Dedifferentiated amniotic fluid mesenchymal stem cell (primary cell): ENCODE measurements around the gene STK33.

Source experiments
- DNase-seq: peaks from one replicate; pipeline ENCODE4 v3.0.0-alpha.2; 2016; ENCODE audit errors: extremely low spot score

Gene STK33

DNA sequence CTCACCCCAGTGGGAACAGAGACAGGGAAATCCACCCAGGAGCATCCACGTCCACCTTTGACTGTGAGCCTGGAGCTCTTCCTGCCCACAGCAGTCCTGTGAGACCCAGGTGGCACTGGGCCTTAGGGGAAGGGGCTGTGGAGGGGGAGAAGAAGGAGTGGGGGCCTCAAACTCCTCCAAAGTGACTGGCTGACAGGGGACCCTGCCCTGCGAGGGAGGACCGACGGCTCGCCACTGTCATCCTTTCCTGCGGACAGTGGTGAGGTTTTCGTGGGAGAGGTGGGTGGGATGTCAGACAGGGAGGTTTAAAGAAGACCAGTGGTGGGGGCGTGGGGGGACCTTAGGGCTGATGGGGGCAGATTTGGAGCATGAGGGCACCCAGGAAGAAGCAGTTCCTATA, 237.8 kb downstream of the STK33 start:
- DNase-seq = no peak

DNA sequence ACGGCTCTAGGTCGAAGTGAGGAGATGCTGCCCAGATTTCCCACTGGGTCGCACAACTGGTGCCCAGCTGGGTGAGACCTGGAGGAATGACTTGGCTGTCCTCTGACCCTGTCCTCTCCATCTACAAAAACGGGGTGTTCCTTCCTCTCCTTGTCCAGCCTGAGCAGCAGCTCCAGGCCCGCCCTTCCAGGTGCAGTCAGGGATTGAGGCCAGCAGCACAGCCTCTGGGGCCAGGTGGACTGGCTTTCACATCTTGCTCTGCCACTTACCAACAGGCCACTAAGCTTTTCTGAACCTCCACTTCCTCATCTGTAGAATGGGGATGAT, 238.6 kb downstream of the STK33 start:
- DNase-seq = no peak

DNA sequence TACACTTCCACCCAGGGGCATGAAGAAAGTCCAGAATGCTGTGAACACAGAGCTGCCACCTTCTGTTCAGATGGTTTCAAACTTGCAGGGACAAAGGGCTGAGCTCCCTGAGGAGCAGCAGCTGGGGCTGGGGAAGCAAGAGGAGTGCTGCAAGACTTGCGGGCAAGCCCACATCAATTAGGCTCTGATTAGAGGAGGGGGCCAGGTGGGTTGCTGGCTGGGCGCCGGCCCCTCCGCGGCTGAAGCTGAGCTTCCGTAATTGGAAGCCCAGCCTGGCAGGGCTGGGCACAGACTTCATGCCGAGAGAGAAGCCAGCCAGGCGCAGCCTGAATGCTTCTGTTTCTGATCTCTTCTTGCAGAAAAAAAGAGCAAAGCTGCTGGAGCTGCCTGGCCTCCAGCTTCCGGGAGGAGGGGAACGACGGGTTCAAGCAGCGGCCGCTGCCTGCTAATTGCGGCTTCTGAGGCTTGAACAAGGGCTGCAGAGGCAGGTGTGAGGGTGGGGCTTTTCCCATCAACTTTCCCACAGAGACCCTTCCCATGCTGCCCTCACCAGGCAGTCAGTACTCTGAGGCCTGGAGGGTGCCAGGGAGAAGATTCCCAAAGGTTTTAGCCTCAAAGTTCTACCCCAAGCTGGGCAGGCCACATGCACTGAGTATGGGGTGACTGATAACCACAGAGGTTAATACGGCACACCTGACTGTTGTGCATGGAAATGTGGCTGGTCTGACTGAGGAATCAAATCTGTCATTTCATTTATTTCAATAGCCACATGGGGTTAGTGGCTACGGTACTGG, 239.2 kb downstream of the STK33 start:
- DNase-seq = no peak

DNA sequence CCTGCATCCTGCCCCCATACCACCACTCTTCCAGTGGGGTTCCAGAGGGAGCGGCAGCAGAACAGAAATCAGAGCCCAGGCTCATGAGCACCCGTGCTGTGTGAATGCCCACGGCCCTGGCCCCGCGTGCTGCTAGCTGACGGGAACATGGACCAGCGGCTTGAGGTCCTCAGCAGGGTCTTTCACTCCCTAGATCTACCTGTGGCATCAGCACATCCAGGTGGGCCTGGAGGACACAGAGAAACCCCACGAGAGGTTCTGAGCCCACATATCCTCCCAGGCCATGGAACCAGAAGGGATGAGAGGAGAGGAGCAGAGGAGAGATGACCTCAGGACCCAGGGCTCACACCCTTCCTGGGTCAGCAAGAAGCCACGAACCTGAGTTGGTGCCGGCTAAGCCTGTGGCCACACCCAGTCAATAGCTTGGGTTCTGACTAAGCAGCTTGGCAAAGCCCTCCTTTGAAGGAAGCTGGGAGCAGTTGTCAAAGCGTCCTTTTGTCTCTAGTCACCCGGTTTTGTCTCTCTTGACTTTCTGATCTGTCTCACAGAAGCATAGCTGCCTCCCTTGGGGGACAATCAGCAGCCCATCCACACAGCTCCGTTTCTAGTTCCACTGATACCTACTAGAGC, 241.0 kb downstream of the STK33 start:
- DNase-seq = no peak

DNA sequence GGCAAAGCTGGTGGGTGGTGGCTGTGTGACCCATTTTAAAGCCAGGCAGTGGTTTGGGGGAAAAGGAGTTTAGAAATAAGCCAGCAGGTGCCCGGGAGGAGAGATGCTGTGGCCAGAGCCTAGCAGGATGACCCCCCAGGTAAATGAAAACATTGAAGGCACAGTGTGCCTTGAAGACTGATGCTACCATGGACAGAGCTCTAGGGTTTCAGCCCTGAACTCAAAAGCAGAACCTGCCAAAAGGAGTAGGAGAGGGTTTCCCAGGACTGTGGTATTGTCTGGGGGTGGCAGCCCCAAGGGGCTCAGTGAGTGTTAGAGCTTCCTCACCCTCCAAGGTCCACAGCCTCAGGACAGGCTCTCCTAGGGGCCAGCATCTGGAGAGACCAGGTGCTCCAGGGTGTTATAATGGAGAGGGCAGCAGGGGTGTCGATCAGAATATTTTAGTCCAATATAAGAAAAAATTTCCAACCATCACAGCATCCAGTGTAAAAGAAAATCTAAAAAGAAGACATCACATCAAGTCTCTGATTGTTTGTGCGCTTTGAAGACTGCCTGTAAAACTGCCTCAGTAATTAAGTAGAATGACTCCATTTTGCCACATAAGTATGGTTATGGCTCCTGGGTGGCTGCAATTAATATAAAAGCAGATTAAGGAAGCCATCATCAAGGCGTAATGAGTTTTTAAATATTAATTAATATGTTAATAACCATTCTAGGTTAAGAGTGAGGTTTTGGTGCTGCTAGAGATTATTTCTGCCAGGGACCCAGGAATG, 241.7 kb downstream of the STK33 start:
- no peak for DNase-seq

DNA sequence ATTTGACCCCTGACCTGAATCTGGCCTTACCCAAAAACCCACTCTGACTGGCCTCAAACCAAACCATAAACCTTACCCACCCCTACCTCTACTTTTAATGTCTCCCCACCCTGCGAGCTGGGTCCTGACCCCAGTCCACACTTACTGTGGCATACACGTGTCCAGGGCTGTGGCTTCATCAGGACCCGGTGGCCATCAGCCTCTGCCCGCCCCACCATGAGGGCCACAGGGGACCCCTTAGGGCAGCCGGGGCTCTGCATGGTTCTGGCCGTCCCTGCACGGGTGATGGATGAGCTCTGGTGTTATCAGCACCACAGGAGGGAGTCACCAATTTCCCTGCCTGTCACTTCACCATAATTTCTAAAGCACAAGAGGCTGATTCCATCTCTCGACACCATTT, 242.8 kb downstream of the STK33 start:
- DNase-seq = no peak

DNA sequence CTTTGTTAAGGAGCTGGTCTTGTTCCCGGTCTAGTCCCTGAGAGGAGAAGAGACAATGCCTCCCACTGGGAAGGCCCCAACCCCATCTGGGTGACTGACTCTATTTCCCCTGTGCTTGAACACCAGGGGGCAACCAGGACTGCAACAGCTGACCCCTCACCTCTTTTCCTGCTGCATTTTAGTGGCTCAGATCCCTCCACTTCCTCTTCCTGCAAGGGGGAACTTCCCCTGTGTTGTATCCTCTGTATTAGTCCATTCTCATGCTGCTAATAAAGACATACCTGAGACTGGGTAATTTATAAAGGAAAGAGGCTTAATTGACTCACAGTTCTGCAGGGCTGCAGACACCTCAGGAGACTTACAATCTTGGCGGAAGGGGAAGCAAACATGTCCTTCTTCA, 246.1 kb downstream of the STK33 start:
- DNase-seq = no peak

DNA sequence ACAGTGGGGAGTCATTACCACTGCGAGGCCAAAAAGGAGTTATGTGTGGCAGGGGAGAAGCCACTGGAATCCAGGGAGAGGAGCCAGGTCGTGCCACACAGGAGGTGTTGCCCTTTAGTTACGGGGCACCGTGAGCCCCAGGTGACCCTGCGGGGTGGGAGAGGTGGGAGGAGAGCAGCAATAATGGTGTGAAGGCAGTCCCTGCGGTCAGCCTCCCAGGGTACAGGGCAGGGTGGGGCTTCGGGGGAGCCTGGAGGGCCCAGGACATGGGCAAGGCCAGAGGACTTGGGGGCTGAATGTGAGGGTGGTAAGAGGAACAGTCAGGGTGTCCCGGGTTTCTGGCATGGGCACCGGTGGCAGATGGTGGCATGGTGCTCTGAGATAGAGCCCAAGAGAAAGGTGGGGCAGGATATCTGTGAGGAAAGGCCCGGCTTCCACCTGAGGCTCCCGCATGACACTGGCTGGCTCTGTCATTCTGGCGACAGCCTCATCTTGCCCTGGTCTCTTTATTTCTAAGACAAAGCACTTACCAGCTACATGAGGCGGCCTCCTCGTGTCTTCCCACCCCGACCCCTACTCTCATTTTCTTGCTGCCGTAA, 247.8 kb downstream of the STK33 start:
- no peak for DNase-seq

DNA sequence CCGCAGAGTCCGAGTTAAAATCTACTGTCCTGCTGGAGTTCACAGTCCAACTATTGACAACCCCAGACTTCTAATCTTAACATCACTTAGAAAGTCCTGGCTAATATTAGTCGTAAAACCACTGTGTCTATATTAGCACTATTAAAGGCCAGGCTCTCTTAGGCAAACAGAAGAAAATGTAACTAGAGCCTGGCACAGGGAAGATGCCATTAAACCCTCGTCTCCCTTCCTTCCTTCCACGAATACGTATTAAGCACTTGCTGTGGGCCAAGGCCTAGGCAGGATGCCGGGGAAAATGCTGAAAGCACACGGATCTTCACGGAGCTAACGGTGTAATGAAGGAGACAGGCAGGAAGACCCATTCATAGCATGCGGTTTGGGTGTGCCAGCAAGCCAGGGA, 248.8 kb downstream of the STK33 start:
- DNase-seq = no peak

DNA sequence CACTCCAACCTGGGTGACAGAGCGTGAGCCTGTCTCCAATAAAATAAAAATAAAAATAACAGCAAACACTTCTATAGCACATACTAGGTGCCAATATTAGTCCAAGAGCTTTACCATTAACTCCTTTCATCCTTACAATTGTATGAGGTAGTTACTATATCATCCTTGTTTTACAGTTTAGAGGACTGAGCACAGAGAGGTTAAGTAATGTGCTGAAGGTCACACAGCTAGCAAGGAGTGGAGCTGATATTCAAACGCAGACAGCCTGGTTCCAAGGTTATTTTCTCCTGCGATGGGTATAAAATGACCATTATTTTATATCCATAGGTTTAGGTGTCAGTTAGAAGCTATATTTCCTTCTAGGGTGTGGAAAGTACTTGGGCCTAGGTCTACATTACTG, 249.7 kb downstream of the STK33 start:
- DNase-seq = no peak

DNA sequence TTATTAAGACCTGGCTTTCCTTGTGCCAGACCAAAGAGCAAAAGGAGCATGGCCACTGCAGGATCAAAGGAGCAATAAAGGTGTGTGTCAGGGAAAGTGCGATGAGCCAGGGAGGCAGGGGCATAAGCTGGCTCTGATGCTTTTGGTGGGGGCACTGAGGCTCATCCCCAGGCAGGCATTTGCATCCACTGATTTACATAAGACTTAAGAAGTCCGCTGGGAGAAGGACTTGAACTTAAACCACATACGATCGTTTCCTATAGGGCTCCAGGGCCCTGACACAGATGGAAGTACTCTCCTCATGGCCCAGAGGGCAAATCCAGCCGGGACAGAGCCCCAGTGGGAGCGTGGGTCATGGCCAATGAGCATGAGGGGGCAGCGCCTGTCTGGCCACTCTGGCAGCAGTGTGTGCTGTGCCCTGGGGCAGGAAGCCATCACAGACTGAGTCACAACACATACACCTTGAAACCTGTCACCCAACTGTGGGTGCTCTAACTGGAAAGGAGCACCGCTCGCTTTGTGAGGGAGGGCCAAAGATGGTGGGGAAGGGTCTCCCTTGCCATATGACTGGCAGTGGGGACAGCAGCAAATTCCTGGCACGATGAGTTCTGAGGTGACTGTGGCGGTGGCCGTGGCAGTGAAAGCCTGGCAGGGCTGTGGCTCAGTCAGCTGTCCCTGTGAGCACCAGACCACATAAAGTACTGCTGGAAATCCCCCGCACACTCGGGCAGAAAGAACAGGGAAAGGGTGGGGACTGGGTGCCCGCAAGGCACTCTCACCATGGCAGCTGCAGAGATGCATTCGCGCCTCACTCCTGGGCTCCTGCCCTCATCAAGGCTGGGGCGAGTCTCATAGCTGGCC, 251.0 kb downstream of the STK33 start:
- DNase-seq = no peak

DNA sequence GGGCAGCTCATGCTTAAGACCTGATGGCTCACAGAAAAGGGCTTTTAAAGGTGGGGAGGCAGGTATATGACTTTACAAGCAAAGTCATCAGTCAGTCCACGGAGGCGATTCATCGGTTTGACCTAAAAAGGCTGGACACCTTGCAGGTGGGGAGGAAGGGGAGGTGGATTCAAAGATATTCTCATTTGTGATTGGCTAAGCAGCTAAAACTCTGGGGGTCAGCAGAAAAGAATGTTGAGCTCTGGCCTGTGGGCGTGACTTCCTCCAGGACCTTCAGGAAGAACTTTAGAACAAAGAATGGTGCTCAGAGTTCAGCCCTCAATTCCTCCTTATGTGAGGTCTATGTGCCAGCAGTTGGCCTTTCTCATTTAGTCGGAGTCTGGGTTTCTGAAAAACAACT, 252.0 kb downstream of the STK33 start:
- DNase-seq = no peak
